H1 (cell line): Measurements from ENCODE around the gene PLCB4.

Experiments used
- CREB1 ChIP-seq: IDR thresholded peaks from 2 replicates; pipeline ENCODE4 v1.6.1; 2012; ENCODE audit warnings: inconsistent platforms
- EP300 ChIP-seq, 2 experiments: IDR thresholded peaks; 1 replicate in 1 of 2; 2 replicates in 1 of 2; pipeline ENCODE4 v1.6.1; 2011 to 2012; ENCODE audit warnings: low read depth in 2 of 2, low read length in 2 of 2, mild to moderate bottlenecking in 2 of 2, borderline replicate concordance in 1 of 2, inconsistent platforms in 1 of 2, moderate library complexity in 1 of 2
- KDM1A ChIP-seq: fragments of 200-600, 300-600 bp; sonication (generic); IDR thresholded peaks from 2 replicates; pipeline ENCODE4 v1.7.1; 2016; ENCODE audit warnings: mild to moderate bottlenecking, low read length, borderline replicate concordance
- MAX ChIP-seq: IDR thresholded peaks from 2 replicates; pipeline ENCODE4 v1.6.1; 2012; ENCODE audit warnings: inconsistent platforms
- PHF8 ChIP-seq: fragments of 200-600 bp; sonication (generic); conservative IDR thresholded peaks from 2 replicates; pipeline ENCODE4 v1.7.1; 2012; ENCODE audit warnings: low read depth, mild to moderate bottlenecking, inconsistent platforms, low read length, moderate library complexity
- POLR2A ChIP-seq, 2 experiments: IDR thresholded peaks; 1 replicate in 1 of 2; 2 replicates in 1 of 2; pipeline ENCODE4 v1.6.1; 2011; ENCODE audit warnings: low read depth in 2 of 2, low read length in 2 of 2, mild to moderate bottlenecking in 2 of 2; ENCODE audit errors: control extremely low read depth in 1 of 2
- RAD21 ChIP-seq, 2 experiments: IDR thresholded peaks in 1 of 2; conservative IDR thresholded peaks in 1 of 2; 2 replicates each; pipeline ENCODE4 v1.6.1; 2011; ENCODE audit warnings: low read depth in 2 of 2, low read length in 2 of 2, improper control_type of control experiment in 1 of 2, inconsistent platforms in 1 of 2, mild to moderate bottlenecking in 1 of 2, moderate library complexity in 1 of 2

- TF ChIP-seq PHF8 (no peak), CREB1 (no peak), MAX (no peak), RAD21 (IDR thresholded peaks at IDR 0.05 in 1 of 2, conservative IDR thresholded peaks at IDR 0.05 in 1 of 2; ENCODE audit: low read depth in 2 of 2, low read length in 2 of 2) (no peak), POLR2A (IDR thresholded peaks at IDR 0.05; ENCODE audit: control extremely low read depth in 1 of 2, low read depth in 2 of 2, low read length in 2 of 2) (no peak), KDM1A (no peak), EP300 (IDR thresholded peaks at IDR 0.05; ENCODE audit: borderline replicate concordance in 1 of 2, low read depth in 2 of 2, low read length in 2 of 2) (no peak)
Measured at GRCh38 chr20:9134346-9134745, 65.5 kb downstream of the PLCB4 start.
